T-helper 1 cell treated with Interleukin-12 subunit alpha and Interleukin-12 subunit beta and Interleukin-4 antibody, amounts not matched to agents 30 ng/mL and 1 ng/mL, for 36 hours (primary cell): ENCODE results near the gene DNAH12. TPM values are rescaled to one million over a fixed set of nuclear protein-coding genes. Genes with fewer than 3 reads are reported as not detected.

Experiments
- total RNA-seq: library from RNA; stranded (reverse); gene quantifications from 2 replicates; pipeline ENCODE4 v1.2.3, GENCODE V29; 2022

DNAH12 gene
- total RNA-seq, 1 donor from 2014 or later = 0.10 TPM

Other genes with a start within 250 kb of the DNAH12 start
- 28.6 and 28.7 TPM in 2 replicates for gene PDE12, start 11.9 kb upstream of the DNAH12 start, total RNA-seq
- gene ARF4, start 53.0 kb upstream of the DNAH12 start, total RNA-seq = 75.8 and 78.2 TPM in 2 replicates
- gene DENND6A, start 148.7 kb upstream of the DNAH12 start, total RNA-seq = 27.6 and 32.7 TPM in 2 replicates
- gene SLMAP, start 212.0 kb upstream of the DNAH12 start, total RNA-seq = 55.6 and 62.0 TPM in 2 replicates